Stimulated activated CD8-positive, alpha-beta memory T cell treated with anti-CD3 and anti-CD28 coated beads, Interleukin-7, amount 100 ng/mL, for 24 hours (primary cell): ENCODE data around the gene NMUR2.

ENCODE experiments used
- DNase-seq: peaks from one replicate; pipeline ENCODE4 v3.0.0-alpha.2; 2020; ENCODE audit warnings: low read depth

NMUR2 gene

DNA sequence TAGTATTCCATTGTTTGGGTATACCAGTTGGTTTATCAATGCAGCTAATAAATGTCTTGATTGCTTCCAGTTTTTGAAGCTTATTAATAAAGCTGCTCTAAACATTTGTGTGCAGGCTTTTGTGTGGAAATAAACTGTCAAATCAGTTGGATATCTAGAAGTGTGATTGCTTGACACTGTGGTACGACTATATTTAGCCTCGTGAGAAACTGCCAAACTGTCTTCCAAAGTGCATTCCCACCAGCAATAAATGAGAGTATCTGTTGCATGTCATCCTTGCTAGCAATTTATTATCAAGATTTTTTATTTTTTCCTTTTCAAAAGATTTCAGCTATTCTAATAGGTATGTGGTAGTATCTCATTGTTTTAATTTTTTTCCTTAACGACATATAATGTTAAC, 37.5 kb downstream of the NMUR2 start:
- no peak for DNase-seq

DNA sequence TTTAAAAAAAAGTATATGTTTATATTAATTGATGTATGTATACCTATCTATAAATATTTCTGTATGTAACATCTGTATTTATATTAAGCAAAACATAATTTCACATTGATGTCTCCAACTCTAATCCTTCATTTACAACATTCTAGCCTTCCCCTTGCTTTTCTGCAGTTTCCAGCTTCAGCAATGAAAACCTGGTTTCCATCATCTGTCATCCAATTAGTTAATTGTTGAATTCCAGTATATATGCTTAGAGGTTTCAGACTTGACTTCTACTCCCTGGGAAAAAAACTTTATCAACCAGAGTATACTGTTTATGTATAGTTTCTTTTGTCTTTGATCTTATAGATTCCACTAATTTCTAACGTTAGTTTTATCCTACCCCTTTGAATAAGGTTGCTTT, 38.4 kb downstream of the NMUR2 start:
- DNase-seq, result no peak

GRCh38 chr5:152364899-152365298, 40.2 kb downstream of the NMUR2 start:
- no peak for DNase-seq

- no peak for DNase-seq
Observed at GRCh38 chr5:152364172-152364571, 40.9 kb downstream of the NMUR2 start.

GRCh38 chr5:152358861-152359568, 46.1 kb downstream of the NMUR2 start:
- no peak for DNase-seq

- no peak for DNase-seq
Observed at GRCh38 chr5:152356506-152356905, 48.6 kb downstream of the NMUR2 start.

DNA sequence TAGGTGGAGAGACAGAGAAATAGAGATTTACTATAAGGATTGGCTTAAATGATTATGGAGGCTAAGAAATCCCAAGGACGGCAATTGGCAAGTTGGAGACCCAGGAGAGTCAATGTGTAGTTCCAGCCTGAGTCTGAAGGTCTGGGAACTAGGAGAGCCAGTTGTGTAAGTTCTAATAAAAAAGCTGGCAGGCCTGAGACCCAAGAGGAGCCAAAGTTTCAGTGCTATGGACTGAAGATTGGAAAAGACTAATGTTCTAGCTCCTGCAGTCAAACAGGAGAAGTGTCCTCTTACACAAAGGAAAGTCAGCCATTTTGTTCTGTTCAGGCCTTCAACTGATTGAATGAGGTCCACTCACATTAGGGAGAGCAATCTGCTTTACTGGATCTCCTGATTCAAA, 50.0 kb downstream of the NMUR2 start:
- DNase-seq, result no peak

DNA sequence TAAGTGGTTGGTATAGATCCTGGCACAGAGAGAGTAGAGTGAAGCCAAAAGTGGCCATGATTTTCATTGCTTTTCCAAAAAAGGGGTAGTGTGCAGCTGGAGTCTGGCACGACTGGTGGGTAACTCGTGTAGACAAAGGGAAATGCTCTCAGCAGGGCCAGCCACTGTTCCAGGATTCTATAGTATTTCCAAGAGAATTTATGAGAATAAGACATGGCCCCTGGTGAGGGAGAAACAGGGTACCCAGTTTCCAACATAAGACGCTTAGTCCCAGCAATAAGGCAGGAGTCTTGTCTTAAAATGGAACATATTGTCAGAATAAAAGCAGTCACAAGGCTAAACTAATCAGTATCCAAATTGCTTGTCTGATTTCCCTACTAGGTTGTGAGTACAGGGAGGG, 52.1 kb downstream of the NMUR2 start:
- no peak for DNase-seq

DNA sequence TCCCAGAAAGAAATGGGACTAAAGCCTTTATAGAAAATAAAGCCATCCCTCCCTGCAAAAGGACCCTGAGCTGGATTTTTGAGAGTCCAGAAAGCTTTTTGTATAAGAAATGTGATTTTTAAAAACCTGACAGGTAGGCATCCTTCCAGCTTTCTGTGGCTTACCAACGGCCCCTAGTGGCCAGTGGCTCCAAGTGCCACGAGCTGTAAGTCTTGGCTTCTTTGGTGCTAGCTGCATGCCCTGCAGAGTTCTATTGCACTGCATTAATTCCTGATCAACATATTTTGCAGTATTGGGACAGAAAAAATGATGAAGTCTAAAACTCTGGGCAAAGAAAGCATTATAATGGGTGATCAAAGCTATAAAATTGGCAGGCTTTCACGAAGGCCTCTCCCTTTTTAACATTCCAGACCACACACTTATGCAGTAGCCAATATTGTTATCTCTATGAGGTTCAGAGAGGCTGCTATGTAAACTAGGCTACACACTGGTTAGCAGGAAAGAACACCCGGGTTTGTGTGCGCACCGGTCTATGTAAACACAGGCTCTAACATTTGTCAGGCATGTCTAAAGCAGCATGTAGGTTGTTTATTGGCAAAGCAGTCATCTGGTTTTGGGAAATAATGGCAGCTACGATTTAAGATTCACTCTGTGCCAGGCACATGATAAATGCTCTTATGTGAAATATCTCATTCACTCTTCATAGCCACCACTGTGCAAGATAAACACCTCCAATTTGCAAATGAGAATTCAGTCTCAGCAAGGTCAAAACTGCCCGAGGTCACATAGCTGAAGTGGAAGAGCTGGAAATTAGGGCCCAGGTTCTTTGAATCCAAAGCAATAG, 55.2 kb downstream of the NMUR2 start:
- no peak for DNase-seq
